K562 (cell line): ENCODE data around the gene RAI14. TPM values are rescaled to one million over a fixed set of nuclear protein-coding genes. Genes with fewer than 3 reads are reported as not detected.

Experiments
- REST ChIP-seq, 2 experiments: fragments of 450-650 bp; formaldehyde crosslinking in 1 of 2; IDR thresholded peaks; 2 replicates each; pipeline versions ENCODE4 v1.4.0 to v1.6.1; 2014 to 2020; ENCODE audit warnings: mild to moderate bottlenecking in 2 of 2, borderline replicate concordance in 1 of 2, low read depth in 1 of 2
- TEAD4 ChIP-seq, 2 experiments: sonication (generic) in 1 of 2; formaldehyde crosslinking in 1 of 2; IDR thresholded peaks; 2 replicates each; pipeline versions ENCODE4 v1.6.1 to v1.8.0; 2012 to 2022; ENCODE audit warnings: borderline replicate concordance in 1 of 2, inconsistent platforms in 1 of 2, low read length in 1 of 2, mild to moderate bottlenecking in 1 of 2, missing genetic modification reagents in 1 of 2
- ZBTB40 ChIP-seq, 2 experiments: fragments of 450-650 bp in 1 of 2; sonication (generic) in 1 of 2; formaldehyde crosslinking in 1 of 2; IDR thresholded peaks; 2 replicates each; pipeline versions ENCODE4 v1.7.1 to v1.9.0; 2016 to 2022; ENCODE audit warnings: inconsistent platforms in 1 of 2, mild to moderate bottlenecking in 1 of 2, missing genetic modification reagents in 1 of 2
- polyA plus RNA-seq, 8 experiments: library from polyadenylated mRNA; depleted of rRNA in 4 of 8; stranded (reverse) in 5 of 8; unstranded in 3 of 8; fragments of >200 nt; fragmentation: Nextera tagmentation in 2 of 8; fragmentation: Illumina TruSeq in 1 of 8; extraction: Ambion mirVana in 2 of 8; extraction: Trizol in 1 of 8; gene quantifications; 2 replicates each; pipeline versions ENCODE4 v1.2.1 to v1.2.3, GENCODE V29; 2011 to 2014; ENCODE audit warnings: inconsistent platforms in 1 of 8, missing spikeins in 1 of 8
- total RNA-seq, 7 experiments: library from RNA; depleted of rRNA in 6 of 7; stranded (reverse); fragments of >200 nt in 6 of 7; fragmentation: Illumina TruSeq in 2 of 7; extraction: Trizol in 2 of 7; gene quantifications; 2 replicates each; pipeline versions ENCODE4 v1.2.1 to v1.2.3, GENCODE V29; 2011 to 2021; ENCODE audit warnings: low replicate concordance in 1 of 7
- TF ChIP-seq, protein P1 (sequence below), 2 experiments: fragments of 250-450 bp in 1 of 2; fragments of 450-650 bp in 1 of 2; sonication (Bioruptor Pico) in 1 of 2; IDR thresholded peaks; 2 replicates each; pipeline versions ENCODE4 v1.6.1 to v1.8.0; 2016 to 2021; ENCODE audit warnings: mild to moderate bottlenecking in 2 of 2, moderate library complexity in 2 of 2, missing compliant biosample characterization in 1 of 2, missing genetic modification characterization in 1 of 2
- TF ChIP-seq, protein P2 (sequence below): fragments of 450-650 bp; conservative IDR thresholded peaks from 2 replicates; pipeline ENCODE4 v1.6.1; 2016; ENCODE audit warnings: missing genetic modification characterization, low read depth, mild to moderate bottlenecking, control low read depth, missing compliant biosample characterization

RAI14 gene
- total and polyA plus RNA-seq, 9 of the 15 experiments (the other 6 are each of a cell fraction or from before 2014, with no cell fraction given), result 11.3 to 82.5 (median 34.8) TPM

- TF ChIP-seq REST (IDR thresholded peaks at IDR 0.05; ENCODE audit: borderline replicate concordance) (no peak), REST (CRISPR knock-in tag; IDR thresholded peaks at IDR 0.05; ENCODE audit: low read depth) (no peak), ZBTB40 (IDR thresholded peaks at IDR 0.05) (no peak), ZBTB40 (CRISPR knock-in tag; IDR thresholded peaks at IDR 0.05) (no peak), TEAD4 (IDR thresholded peaks at IDR 0.05; ENCODE audit: low read length) (no peak), TEAD4 (CRISPR knock-in tag; IDR thresholded peaks at IDR 0.05; ENCODE audit: borderline replicate concordance) (no peak)
- TF ChIP-seq, protein P1, sequence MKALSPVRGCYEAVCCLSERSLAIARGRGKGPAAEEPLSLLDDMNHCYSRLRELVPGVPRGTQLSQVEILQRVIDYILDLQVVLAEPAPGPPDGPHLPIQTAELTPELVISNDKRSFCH (CRISPR knock-in tag; IDR thresholded peaks at IDR 0.05), result no peak
- TF ChIP-seq, protein P1 (tag; IDR thresholded peaks at IDR 0.05), result no peak
- TF ChIP-seq, protein P2, sequence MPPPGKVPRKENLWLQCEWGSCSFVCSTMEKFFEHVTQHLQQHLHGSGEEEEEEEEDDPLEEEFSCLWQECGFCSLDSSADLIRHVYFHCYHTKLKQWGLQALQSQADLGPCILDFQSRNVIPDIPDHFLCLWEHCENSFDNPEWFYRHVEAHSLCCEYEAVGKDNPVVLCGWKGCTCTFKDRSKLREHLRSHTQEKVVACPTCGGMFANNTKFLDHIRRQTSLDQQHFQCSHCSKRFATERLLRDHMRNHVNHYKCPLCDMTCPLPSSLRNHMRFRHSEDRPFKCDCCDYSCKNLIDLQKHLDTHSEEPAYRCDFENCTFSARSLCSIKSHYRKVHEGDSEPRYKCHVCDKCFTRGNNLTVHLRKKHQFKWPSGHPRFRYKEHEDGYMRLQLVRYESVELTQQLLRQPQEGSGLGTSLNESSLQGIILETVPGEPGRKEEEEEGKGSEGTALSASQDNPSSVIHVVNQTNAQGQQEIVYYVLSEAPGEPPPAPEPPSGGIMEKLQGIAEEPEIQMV, result no peak
These were observed 81.6 kb downstream of the RAI14 start (continued) for GRCh38 chr5:34737731-34738130.
